Raji (cell line): ENCODE measurements around the gene TRIM32.

Experiments
- POLR2A ChIP-seq: IDR thresholded peaks from 2 replicates; pipeline ENCODE4 v1.6.1; 2011; ENCODE audit warnings: low read depth, low read length, control low read depth; ENCODE audit not compliant: insufficient read depth

The TRIM32 gene

GRCh38 chr9:116661037-116661954, 25.8 kb upstream of the TRIM32 start:
- no peak for TF ChIP-seq POLR2A

- TF ChIP-seq POLR2A: no peak
Measured at GRCh38 chr9:116662646-116663310, 24.3 kb upstream of the TRIM32 start.

GRCh38 chr9:116663581-116663980, 23.5 kb upstream of the TRIM32 start:
- TF ChIP-seq POLR2A: no peak

GRCh38 chr9:116668970-116669695, 18.0 kb upstream of the TRIM32 start:
- TF ChIP-seq POLR2A: no peak

GRCh38 chr9:116671605-116672004, 15.5 kb upstream of the TRIM32 start:
- TF ChIP-seq POLR2A: no peak

- TF ChIP-seq POLR2A: no peak
Measured at GRCh38 chr9:116673375-116673774, 13.7 kb upstream of the TRIM32 start.

- no peak for TF ChIP-seq POLR2A
Measured at GRCh38 chr9:116674210-116674980, 12.7 kb upstream of the TRIM32 start.

- no peak for TF ChIP-seq POLR2A
Measured at GRCh38 chr9:116683535-116683934, 3.6 kb upstream of the TRIM32 start.

GRCh38 chr9:116685166-116685565, 1.9 kb upstream of the TRIM32 start:
- TF ChIP-seq POLR2A: no peak

GRCh38 chr9:116686135-116686534, 970 bp upstream of the TRIM32 start:
- TF ChIP-seq POLR2A: no peak

GRCh38 chr9:116686693-116687073, 422 bp upstream of the TRIM32 start:
- no peak for TF ChIP-seq POLR2A

- TF ChIP-seq POLR2A: no peak
Measured at GRCh38 chr9:116687754-116688135, 640 bp downstream of the TRIM32 start.

GRCh38 chr9:116688806-116689485, 1.8 kb downstream of the TRIM32 start:
- TF ChIP-seq POLR2A: no peak

GRCh38 chr9:116689486-116690032, 2.5 kb downstream of the TRIM32 start:
- no peak for TF ChIP-seq POLR2A
